NT2/D1 (cell line): ENCODE measurements around the gene SCIN.

ENCODE experiments used
- SUZ12 ChIP-seq: IDR thresholded peaks from 2 replicates; pipeline ENCODE4 v1.6.1; 2011; ENCODE audit not compliant: insufficient read length, insufficient read depth; ENCODE audit errors: extremely low read depth
- ZNF274 ChIP-seq: IDR thresholded peaks from 2 replicates; pipeline ENCODE4 v1.6.1; 2011; ENCODE audit warnings: mild to moderate bottlenecking, low read depth, low read length

DNA sequence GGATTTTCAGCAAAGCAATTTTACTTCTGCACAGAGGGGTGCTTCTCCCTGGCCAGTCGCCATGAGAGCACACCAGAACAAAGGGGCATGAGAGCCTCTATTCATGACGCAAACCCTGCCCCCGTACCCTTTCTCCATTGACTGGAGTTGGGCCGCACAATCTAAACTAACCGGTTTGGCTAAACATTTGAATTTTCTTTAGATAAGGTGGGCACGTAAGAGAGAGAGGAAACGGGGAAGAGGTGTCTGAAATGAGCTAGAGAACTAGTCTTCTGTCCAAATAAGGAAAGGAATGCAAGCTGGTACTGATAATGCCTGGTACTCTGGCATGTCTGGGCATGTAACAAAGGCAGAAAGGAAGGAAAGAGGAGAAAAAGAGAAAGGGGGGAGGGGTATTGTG, 13.2 kb upstream of the SCIN start:
- TF ChIP-seq SUZ12 (no peak), ZNF274 (no peak)
